ENCODE measurements around the gene CFAP221.

The CFAP221 gene

GRCh38 chr2:119683074-119683712 is 138.9 kb downstream of the CFAP221 start:
- DNase-seq = no peak

GRCh38 chr2:119683713-119684443 is 139.6 kb downstream of the CFAP221 start:
- DNase-seq = no peak

GRCh38 chr2:119684518-119684917 is 140.3 kb downstream of the CFAP221 start:
- no peak for DNase-seq

- DNase-seq = no peak
Observed at GRCh38 chr2:119688616-119689015, 144.4 kb downstream of the CFAP221 start.

- DNase-seq = no peak
Observed at GRCh38 chr2:119689218-119689617, 145.0 kb downstream of the CFAP221 start.

GRCh38 chr2:119691189-119691588 is 146.9 kb downstream of the CFAP221 start:
- DNase-seq = no peak

- DNase-seq = no peak
Observed at GRCh38 chr2:119691651-119692245, 147.5 kb downstream of the CFAP221 start.

- no peak for DNase-seq
Observed at GRCh38 chr2:119692310-119692709, 148.1 kb downstream of the CFAP221 start.

GRCh38 chr2:119692954-119693353 is 148.7 kb downstream of the CFAP221 start:
- no peak for DNase-seq

- DNase-seq = no peak
Observed at GRCh38 chr2:119693567-119693966, 149.3 kb downstream of the CFAP221 start.

GRCh38 chr2:119693967-119694366 is 149.7 kb downstream of the CFAP221 start:
- DNase-seq = no peak

- no peak for DNase-seq
Observed at GRCh38 chr2:119694470-119694844, 150.2 kb downstream of the CFAP221 start.

GRCh38 chr2:119694845-119695521 is 150.7 kb downstream of the CFAP221 start:
- DNase-seq = no peak

GRCh38 chr2:119696005-119696404 is 151.8 kb downstream of the CFAP221 start:
- no peak for DNase-seq

GRCh38 chr2:119696494-119697030 is 152.3 kb downstream of the CFAP221 start:
- no peak for DNase-seq

- no peak for DNase-seq
Observed at GRCh38 chr2:119697290-119698020, 153.2 kb downstream of the CFAP221 start.

GRCh38 chr2:119698246-119698645 is 154.0 kb downstream of the CFAP221 start:
- no peak for DNase-seq

- DNase-seq = no peak
Observed at GRCh38 chr2:119699016-119699606, 154.9 kb downstream of the CFAP221 start.

- DNase-seq = no peak
Observed at GRCh38 chr2:119700866-119701265, 156.6 kb downstream of the CFAP221 start.

- DNase-seq = no peak
Observed at GRCh38 chr2:119701352-119701751, 157.1 kb downstream of the CFAP221 start.

GRCh38 chr2:119702203-119702917 is 158.1 kb downstream of the CFAP221 start:
- no peak for DNase-seq
